Measurements from ENCODE around the gene CELF4. TPM values are rescaled to one million over a fixed set of nuclear protein-coding genes. Genes with fewer than 3 reads are reported as not detected.

CELF4 gene
- total and polyA plus RNA-seq, 9 donors = 0.18 to 2.0 (median 1.1) TPM

DNA sequence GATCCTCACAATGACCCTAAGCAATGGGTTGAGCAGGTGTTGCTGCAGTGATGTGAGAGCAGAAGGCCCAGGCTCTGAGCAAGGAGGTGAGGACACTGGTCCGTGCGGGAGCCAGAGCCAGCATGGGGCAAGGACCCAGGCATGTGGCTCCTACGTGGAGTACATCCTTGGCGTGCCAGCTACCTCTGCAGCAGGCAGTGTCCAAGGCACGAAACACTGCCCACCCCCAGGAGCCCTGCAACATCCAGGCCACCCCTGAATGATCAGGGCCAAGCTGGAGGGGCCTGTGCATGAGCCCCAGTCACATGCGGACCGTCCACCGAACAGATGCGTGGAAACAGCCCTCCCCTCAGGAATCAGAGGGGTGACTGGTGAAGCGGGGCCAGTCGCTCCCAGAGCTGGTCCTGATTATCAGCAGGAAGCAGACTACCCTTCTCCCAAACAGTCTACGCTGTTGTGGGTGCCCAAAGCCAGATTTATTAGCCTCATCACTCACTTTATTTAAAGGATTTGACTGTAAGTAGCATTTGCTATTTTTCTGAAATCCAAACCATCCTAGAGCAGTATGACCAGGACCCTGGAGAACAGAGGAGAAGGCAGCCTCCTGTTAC is 16.8 kb downstream of the CELF4 start:
- Histone ChIP-seq H3K27me3 (ENCODE audit: control insufficient read depth, insufficient read depth, low read length) (peaks cover 3% of the 10 kb centered on the region), H3K4me1 (ENCODE audit: control insufficient read depth, insufficient read depth, low read length) (peaks cover 15% of the 10 kb centered on the region), H3K4me3 (ENCODE audit: low read length) (no peak overlapping the region), H3K36me3 (ENCODE audit: control insufficient read depth, insufficient read depth, low read length) (no peaks in the 10 kb centered on the region), H3K27ac (ENCODE audit: low read length) (no peak overlapping the region), H3K9me3 (replicated peaks; ENCODE audit: control insufficient read depth, low read depth, low read length) (no peaks in the 10 kb centered on the region)
- no peak for DNase-seq
- 72% methylated on average over 6 of the region's 12 CpGs for WGBS (ENCODE audit: insufficient coverage)

DNA sequence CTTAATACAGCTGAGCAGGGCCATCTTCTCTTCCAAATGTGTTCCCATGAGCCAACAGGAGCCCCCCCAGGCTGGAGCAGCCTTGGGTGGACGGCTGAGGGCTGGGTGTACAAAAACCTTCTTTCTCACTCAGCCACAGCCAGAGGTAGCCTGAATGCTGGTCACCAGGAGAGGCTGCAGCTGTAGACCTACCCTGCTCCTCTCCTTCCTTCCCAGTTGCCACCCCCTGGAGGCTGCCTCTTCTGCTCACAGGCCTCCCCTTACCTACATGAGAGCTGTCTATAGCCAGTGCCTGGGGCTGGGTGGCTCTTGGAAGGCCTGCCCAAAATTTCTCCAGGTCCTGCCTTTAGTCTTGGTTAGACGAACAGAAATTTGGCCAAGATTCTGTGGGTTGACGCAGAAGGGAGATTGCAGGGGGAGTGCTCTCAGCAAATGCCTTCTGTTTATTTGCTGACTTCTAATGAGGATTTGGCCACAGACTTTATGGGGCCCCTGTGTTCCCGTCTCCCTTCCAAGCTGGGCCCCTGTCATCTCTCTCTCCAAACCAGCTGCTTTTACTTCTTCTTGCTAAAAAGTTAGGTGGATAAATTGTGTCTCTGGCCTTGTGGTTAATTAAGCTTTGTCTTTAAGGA is 18.3 kb downstream of the CELF4 start:
- Histone ChIP-seq H3K9me3 (replicated peaks; ENCODE audit: control insufficient read depth, low read depth, low read length) (no peaks in the 10 kb centered on the region), H3K4me1 (ENCODE audit: control insufficient read depth, insufficient read depth, low read length) (peaks cover 15% of the 10 kb centered on the region), H3K27ac (ENCODE audit: low read length) (no peak overlapping the region), H3K36me3 (ENCODE audit: control insufficient read depth, insufficient read depth, low read length) (no peaks in the 10 kb centered on the region), H3K27me3 (ENCODE audit: control insufficient read depth, insufficient read depth, low read length) (no peaks in the 10 kb centered on the region), H3K4me3 (ENCODE audit: low read length) (no peak overlapping the region)
- WGBS (ENCODE audit: insufficient coverage) = 73% methylated on average over 2 of the region's 4 CpGs
- peak; percentile 63 for DNase-seq

DNA sequence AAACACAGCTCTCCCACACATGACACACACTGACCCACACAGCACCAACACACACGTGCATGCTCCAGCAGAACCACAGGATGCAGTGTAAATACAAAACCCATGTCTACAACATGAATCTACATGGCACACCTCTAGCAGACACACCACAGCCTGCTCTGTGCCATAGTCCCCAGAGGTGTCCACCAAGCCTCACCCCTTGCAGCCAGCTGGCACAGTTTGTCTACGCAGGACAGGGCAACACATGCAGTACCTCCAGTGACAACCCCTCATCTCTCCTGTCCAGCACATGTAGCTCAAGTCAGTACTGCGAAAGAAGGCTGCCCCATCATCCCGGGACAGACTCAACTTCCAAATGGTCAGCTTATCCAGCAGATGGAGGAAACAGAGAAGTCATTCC is 18.9 kb downstream of the CELF4 start:
- Histone ChIP-seq H3K36me3 (ENCODE audit: control insufficient read depth, insufficient read depth, low read length) (no peaks in the 10 kb centered on the region), H3K27me3 (ENCODE audit: control insufficient read depth, insufficient read depth, low read length) (no peaks in the 10 kb centered on the region), H3K9me3 (replicated peaks; ENCODE audit: control insufficient read depth, low read depth, low read length) (no peaks in the 10 kb centered on the region), H3K4me1 (ENCODE audit: control insufficient read depth, insufficient read depth, low read length) (peaks cover 15% of the 10 kb centered on the region), H3K4me3 (ENCODE audit: low read length) (no peak overlapping the region), H3K27ac (ENCODE audit: low read length) (no peak overlapping the region)
- WGBS (ENCODE audit: insufficient coverage) = 44% methylated on average over 2 of the region's 4 CpGs
- no peak for DNase-seq

DNA sequence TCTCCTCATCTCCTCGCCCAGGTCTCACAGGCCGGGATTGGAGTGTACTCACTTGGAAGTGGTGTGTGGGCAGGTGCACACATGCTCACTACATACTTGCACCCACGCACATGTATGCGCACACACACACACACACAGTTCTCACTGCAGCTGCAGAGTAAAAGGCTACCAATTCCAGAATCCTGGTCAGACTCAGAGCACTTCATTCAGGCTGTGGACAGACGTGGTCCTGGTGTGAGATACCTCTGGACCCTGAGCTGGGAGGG is 19.4 kb downstream of the CELF4 start:
- WGBS (ENCODE audit: insufficient coverage) = 17% methylated on average over 1 of the region's 5 CpGs
- Histone ChIP-seq H3K36me3 (ENCODE audit: control insufficient read depth, insufficient read depth, low read length) (no peaks in the 10 kb centered on the region), H3K4me1 (ENCODE audit: control insufficient read depth, insufficient read depth, low read length) (peaks cover 15% of the 10 kb centered on the region), H3K9me3 (replicated peaks; ENCODE audit: control insufficient read depth, low read depth, low read length) (no peaks in the 10 kb centered on the region), H3K4me3 (ENCODE audit: low read length) (no peak overlapping the region), H3K27me3 (ENCODE audit: control insufficient read depth, insufficient read depth, low read length) (peaks cover 2% of the 10 kb centered on the region), H3K27ac (ENCODE audit: low read length) (no peak overlapping the region)
- no peak for DNase-seq

DNA sequence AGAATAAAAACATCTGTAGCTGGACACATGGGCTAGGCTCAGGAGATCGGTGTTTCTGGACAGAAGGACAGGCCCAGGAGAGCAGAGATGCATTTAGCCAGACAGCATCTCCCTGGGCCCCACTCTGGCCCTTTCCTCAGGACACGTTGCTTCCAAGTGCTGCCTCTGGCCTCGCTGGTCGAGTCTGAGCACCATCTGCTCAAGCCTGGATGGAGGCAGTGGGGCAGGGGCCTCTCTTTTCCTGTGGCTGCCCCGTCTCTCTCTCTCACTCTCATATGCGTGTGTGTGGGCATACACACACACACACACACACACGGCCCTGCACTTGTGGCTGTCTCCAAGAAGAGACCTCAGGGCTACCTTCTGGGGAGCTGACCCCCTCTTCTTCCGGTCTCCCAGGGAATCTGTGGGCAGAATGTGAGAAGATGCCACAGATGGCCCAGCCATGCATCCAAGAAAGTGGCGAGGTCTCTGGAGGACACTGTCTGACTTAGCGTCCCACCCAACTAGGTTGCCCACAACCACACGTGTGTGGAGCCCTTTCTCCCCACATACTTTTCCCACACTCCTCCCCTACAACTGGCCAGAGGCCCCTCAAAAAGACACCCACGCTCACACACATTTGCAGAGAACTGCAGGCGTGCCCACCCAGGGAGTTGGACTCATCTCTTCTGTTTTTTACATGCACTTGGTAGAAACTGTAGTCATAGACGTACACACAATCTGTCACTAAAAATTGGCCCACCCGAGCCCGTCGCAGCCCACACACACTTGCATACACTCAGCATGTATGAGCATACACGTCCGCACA is 19.9 kb downstream of the CELF4 start:
- H3K27ac ChIP-seq (ENCODE audit: low read length) = no peak overlapping the region
- H3K9me3 ChIP-seq (replicated peaks; ENCODE audit: control insufficient read depth, low read depth, low read length) = no peaks in the 10 kb centered on the region
- 50% methylated on average over 11 of the region's 19 CpGs for WGBS (ENCODE audit: insufficient coverage)
- peaks cover 4% of the 10 kb centered on the region for H3K27me3 ChIP-seq (ENCODE audit: control insufficient read depth, insufficient read depth, low read length)
- no peak overlapping the region for H3K4me3 ChIP-seq (ENCODE audit: low read length)
- H3K36me3 ChIP-seq (ENCODE audit: control insufficient read depth, insufficient read depth, low read length) = no peaks in the 10 kb centered on the region
- no peak for DNase-seq
- H3K4me1 ChIP-seq (ENCODE audit: control insufficient read depth, insufficient read depth, low read length) = peaks cover 15% of the 10 kb centered on the region

DNA sequence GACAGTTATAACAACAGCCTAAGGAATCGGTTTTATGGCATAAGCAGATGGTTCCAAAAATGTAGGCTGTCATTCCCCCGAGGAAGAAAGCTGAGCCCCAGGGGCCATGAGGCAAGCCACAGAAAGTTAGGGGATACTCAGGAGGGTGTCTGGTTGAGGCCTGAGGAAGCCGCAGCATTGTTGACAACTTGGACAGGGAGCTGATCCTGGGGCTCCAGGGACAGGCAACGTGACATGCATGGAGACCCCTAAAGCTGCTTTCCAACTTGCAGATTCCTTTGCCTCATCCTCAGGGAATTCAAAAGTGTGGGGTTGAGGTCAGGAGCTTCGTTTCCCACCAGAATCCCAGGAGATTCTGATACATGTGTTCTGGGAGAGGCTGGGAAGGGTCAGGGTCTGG is 20.9 kb downstream of the CELF4 start:
- H3K27me3 ChIP-seq (ENCODE audit: control insufficient read depth, insufficient read depth, low read length) = peaks cover 8% of the 10 kb centered on the region
- DNase-seq = no peak

DNA sequence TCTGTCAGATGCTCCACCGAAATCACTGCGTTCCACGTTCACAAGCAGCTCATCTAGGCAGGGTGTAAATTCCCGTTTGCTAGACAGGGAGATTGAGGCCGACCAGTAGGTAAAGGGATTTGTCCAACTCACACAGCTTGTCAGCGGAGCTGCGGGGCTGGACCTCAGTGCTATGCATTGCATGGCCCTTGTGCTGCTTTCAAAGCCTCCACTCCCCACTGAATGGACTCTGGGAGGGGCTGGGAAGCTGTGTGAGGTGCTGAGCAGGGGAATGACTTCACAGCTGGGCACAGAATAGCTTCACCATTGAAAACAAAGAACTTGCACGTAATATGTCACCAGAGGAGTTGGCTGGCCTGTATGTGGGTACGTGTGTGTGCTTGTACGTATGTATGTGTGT is 21.4 kb downstream of the CELF4 start:
- H3K36me3 ChIP-seq (ENCODE audit: control insufficient read depth, insufficient read depth, low read length) = no peaks in the 10 kb centered on the region
- no peaks in the 10 kb centered on the region for H3K9me3 ChIP-seq (replicated peaks; ENCODE audit: control insufficient read depth, low read depth, low read length)
- WGBS (ENCODE audit: insufficient coverage) = 56% methylated on average over 5 of the region's 10 CpGs
- peaks cover 16% of the 10 kb centered on the region for H3K4me1 ChIP-seq (ENCODE audit: control insufficient read depth, insufficient read depth, low read length)
- no peak overlapping the region for H3K27ac ChIP-seq (ENCODE audit: low read length)
- peaks cover 12% of the 10 kb centered on the region for H3K27me3 ChIP-seq (ENCODE audit: control insufficient read depth, insufficient read depth, low read length)
- no peak overlapping the region for H3K4me3 ChIP-seq (ENCODE audit: low read length)
- DNase-seq = no peak

More for the DNA sequence above, 20.9 kb downstream of the CELF4 start:
- no peaks in the 10 kb centered on the region for H3K9me3 ChIP-seq (replicated peaks; ENCODE audit: control insufficient read depth, low read depth, low read length)
- 23% methylated on average over 4 of the region's 5 CpGs for WGBS (ENCODE audit: insufficient coverage)
- no peak overlapping the region for H3K4me3 ChIP-seq (ENCODE audit: low read length)
- H3K4me1 ChIP-seq (ENCODE audit: control insufficient read depth, insufficient read depth, low read length) = peaks cover 15% of the 10 kb centered on the region
- no peaks in the 10 kb centered on the region for H3K36me3 ChIP-seq (ENCODE audit: control insufficient read depth, insufficient read depth, low read length)
- H3K27ac ChIP-seq (ENCODE audit: low read length) = no peak overlapping the region

DNA sequence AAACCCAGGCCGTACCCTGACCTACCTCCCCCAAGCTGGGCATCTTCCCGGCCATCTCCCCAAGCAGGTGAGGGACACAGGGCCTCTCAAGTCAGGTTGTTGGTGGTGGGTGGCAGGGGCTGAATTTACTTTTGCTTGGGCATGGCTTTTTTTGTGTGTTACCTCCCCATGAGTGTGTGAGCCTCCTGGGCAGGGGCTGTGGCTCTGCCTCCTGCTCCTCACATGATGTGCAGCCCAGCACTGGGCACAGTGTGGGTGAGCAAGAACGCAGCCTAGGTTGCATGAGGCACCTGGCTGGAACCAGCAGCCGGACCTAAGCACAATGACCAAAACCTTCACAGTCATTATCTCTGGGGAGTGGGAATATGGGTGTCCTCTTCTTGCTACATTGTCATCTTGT is 22.3 kb downstream of the CELF4 start:
- Histone ChIP-seq H3K4me1 (ENCODE audit: control insufficient read depth, insufficient read depth, low read length) (peaks cover 24% of the 10 kb centered on the region), H3K9me3 (replicated peaks; ENCODE audit: control insufficient read depth, low read depth, low read length) (no peaks in the 10 kb centered on the region), H3K27ac (ENCODE audit: low read length) (no peak overlapping the region), H3K36me3 (ENCODE audit: control insufficient read depth, insufficient read depth, low read length) (no peaks in the 10 kb centered on the region), H3K4me3 (ENCODE audit: low read length) (no peak overlapping the region), H3K27me3 (ENCODE audit: control insufficient read depth, insufficient read depth, low read length) (peaks cover 19% of the 10 kb centered on the region)
- no peak for DNase-seq
- WGBS (ENCODE audit: insufficient coverage) = no CpG with 5 or more reads among the region's 4 CpGs

DNA sequence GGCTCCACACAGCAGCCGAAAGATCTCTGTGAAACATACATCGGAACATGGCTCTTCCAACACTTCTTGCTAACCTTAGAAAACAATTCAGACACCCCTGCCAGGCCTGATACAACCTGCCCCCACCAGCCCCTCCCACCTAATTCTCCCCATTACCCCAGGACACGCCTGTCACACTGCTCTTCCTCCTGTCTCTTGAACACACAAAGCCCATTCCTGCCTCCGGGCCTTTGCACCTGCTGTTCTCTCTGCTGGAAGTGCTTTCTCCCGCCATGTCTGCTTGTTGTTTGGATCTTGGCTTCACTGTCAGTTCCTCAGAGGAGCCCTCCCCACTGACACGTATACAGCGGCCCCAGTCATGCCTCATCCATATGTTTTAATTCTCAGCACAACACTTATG is 24.1 kb downstream of the CELF4 start:
- Histone ChIP-seq H3K4me3 (ENCODE audit: low read length) (no peak overlapping the region), H3K4me1 (ENCODE audit: control insufficient read depth, insufficient read depth, low read length) (peaks cover 28% of the 10 kb centered on the region), H3K27me3 (ENCODE audit: control insufficient read depth, insufficient read depth, low read length) (peaks cover 28% of the 10 kb centered on the region), H3K27ac (ENCODE audit: low read length) (no peak overlapping the region), H3K36me3 (ENCODE audit: control insufficient read depth, insufficient read depth, low read length) (no peaks in the 10 kb centered on the region), H3K9me3 (replicated peaks; ENCODE audit: control insufficient read depth, low read depth, low read length) (no peaks in the 10 kb centered on the region)
- no peak for DNase-seq
- WGBS (ENCODE audit: insufficient coverage) = 85% methylated on average over 5 of the region's 7 CpGs

DNA sequence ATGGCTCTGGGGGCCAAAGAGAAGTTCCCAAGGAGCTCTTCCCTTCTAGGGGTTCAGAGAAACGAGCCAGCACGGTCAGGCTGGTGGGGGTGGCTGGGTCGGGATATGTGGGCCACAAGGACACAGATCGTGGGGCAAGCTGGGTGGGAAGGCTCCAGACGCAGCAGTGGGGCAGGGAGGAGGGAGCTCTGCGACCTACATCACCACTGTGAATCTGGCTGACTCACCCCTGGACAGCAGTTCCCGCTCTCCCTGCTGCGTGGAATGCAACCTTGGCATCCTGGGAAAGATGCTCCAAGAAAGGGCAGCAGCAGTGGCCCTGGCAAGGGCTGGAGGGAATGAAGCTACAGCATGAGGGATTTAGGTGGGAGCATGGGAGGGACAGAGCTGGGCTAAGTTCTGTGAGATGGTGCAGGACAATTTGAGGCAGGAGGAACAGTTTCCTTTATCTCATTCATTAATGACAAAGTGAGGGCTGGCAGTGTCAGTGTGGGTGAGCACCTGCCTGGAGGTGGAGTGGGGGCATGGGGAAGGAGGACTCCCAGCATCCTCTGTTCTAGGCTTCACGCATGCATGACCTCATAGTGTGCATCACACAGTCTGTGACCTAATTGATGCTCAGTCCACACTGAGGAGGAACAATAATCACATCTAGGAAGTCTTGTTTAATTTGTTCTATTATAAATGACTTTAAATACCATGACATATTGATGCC is 25.0 kb downstream of the CELF4 start:
- H3K4me3 ChIP-seq (ENCODE audit: low read length) = no peak overlapping the region
- no peak overlapping the region for H3K27ac ChIP-seq (ENCODE audit: low read length)
- peaks cover 28% of the 10 kb centered on the region for H3K27me3 ChIP-seq (ENCODE audit: control insufficient read depth, insufficient read depth, low read length)
- no peaks in the 10 kb centered on the region for H3K36me3 ChIP-seq (ENCODE audit: control insufficient read depth, insufficient read depth, low read length)
- WGBS (ENCODE audit: insufficient coverage) = 46% methylated on average over 8 of the region's 9 CpGs
- DNase-seq = no peak
- H3K9me3 ChIP-seq (replicated peaks; ENCODE audit: control insufficient read depth, low read depth, low read length) = no peaks in the 10 kb centered on the region
- H3K4me1 ChIP-seq (ENCODE audit: control insufficient read depth, insufficient read depth, low read length) = peaks cover 36% of the 10 kb centered on the region

Data from muscle of leg (tissue), 11 donors.